ENCODE results near the gene CLRN3. TPM values are rescaled to one million over a fixed set of nuclear protein-coding genes. Genes with fewer than 3 reads are reported as not detected.

Gene CLRN3
- total RNA-seq, 1 donor from 2014 or later = not detected

DNA sequence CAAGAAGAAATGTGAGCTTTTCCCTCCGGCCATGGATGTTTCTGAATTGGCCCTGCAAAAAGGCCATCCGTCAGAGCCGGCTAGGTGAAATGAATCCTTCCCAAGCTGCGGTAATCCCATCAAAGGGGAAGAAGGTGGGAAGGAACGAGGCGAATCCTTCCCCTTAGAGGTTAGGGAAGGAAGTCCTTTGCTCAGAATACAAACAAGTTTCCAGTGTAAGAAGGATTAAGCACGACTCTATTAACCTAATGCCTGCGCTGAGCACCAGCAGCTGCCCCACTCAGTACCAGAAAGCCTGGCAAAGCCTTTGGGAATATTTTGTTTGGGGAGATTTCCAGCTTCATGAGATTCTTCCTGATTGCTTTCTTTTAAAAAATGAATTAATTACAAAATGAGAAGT lies 42.8 kb downstream of the CLRN3 start:
- no peak overlapping the region for H2AFZ ChIP-seq (ENCODE audit: low read depth, low read length)
- no peak overlapping the region for H3K27ac ChIP-seq (ENCODE audit: low read depth, low read length)
- peaks cover 46% of the 10 kb centered on the region for H3K27me3 Mint-ChIP-seq (ENCODE audit: low read depth, unreplicated experiment)
- no peaks in the 10 kb centered on the region for H4K20me1 ChIP-seq (ENCODE audit: insufficient read depth, low read length)
- no peak overlapping the region for H3K4me3 Mint-ChIP-seq (ENCODE audit: unreplicated experiment)
- no peak for FAIRE-seq
- no peaks in the 10 kb centered on the region for H3K79me2 ChIP-seq (ENCODE audit: insufficient read depth, low read length)
- H3K4me2 ChIP-seq (ENCODE audit: low read length) = no peak overlapping the region
- H3K36me3 Mint-ChIP-seq (ENCODE audit: low read depth, unreplicated experiment) = no peaks in the 10 kb centered on the region
- H3K9me3 ChIP-seq (ENCODE audit: insufficient read depth, low read depth, low read length) = no peaks in the 10 kb centered on the region
- H3K27me3 ChIP-seq (ENCODE audit: insufficient read depth, low read length) = peaks cover 4% of the 10 kb centered on the region
- no peaks in the 10 kb centered on the region for H3K4me1 ChIP-seq (ENCODE audit: insufficient read depth, low read length)
- H3K36me3 ChIP-seq (ENCODE audit: insufficient read depth, low read length) = no peaks in the 10 kb centered on the region
- H3K9ac ChIP-seq (ENCODE audit: low read length) = no peak overlapping the region
- H3K27ac Mint-ChIP-seq (ENCODE audit: unreplicated experiment) = no peak overlapping the region
- H3K4me3 ChIP-seq (ENCODE audit: insufficient read depth, low read depth, low read length) = no peak overlapping the region
- no peak for DNase-seq (ENCODE audit: low read depth)
- TF ChIP-seq EZH2 (IDR thresholded peaks at IDR 0.05; ENCODE audit: insufficient read depth, low read length) = no peak
- TF ChIP-seq, protein P1, sequence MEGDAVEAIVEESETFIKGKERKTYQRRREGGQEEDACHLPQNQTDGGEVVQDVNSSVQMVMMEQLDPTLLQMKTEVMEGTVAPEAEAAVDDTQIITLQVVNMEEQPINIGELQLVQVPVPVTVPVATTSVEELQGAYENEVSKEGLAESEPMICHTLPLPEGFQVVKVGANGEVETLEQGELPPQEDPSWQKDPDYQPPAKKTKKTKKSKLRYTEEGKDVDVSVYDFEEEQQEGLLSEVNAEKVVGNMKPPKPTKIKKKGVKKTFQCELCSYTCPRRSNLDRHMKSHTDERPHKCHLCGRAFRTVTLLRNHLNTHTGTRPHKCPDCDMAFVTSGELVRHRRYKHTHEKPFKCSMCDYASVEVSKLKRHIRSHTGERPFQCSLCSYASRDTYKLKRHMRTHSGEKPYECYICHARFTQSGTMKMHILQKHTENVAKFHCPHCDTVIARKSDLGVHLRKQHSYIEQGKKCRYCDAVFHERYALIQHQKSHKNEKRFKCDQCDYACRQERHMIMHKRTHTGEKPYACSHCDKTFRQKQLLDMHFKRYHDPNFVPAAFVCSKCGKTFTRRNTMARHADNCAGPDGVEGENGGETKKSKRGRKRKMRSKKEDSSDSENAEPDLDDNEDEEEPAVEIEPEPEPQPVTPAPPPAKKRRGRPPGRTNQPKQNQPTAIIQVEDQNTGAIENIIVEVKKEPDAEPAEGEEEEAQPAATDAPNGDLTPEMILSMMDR (IDR thresholded peaks at IDR 0.05; ENCODE audit: insufficient read depth, low read depth, low read length) = no peak
- peaks cover 2% of the 10 kb centered on the region for H3K9me3 Mint-ChIP-seq (ENCODE audit: unreplicated experiment)
- no peaks in the 10 kb centered on the region for H3K4me1 Mint-ChIP-seq (ENCODE audit: low read depth, unreplicated experiment)

DNA sequence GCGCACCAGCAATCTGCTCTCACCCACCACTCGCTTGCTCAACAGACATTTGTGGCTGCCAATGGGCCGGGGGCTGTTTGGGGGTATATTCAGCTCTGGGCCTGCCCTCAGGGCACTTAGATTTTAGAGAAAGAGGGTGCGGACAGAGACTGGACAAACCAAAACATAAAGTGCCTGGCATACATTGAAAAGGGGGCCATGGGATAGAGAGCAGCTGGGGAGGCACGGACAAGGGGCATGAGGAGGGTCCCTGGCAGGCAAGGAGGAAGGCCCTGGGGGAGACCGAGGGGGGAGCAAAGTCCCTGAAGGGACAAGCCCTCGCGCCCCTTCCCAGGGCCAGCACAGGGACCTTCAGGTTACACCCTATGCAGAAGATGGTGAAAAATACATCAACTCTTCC lies 43.5 kb downstream of the CLRN3 start:
- no peaks in the 10 kb centered on the region for H3K36me3 Mint-ChIP-seq (ENCODE audit: low read depth, unreplicated experiment)
- no peak for FAIRE-seq
- H3K9ac ChIP-seq (ENCODE audit: low read length) = no peak overlapping the region

DNA sequence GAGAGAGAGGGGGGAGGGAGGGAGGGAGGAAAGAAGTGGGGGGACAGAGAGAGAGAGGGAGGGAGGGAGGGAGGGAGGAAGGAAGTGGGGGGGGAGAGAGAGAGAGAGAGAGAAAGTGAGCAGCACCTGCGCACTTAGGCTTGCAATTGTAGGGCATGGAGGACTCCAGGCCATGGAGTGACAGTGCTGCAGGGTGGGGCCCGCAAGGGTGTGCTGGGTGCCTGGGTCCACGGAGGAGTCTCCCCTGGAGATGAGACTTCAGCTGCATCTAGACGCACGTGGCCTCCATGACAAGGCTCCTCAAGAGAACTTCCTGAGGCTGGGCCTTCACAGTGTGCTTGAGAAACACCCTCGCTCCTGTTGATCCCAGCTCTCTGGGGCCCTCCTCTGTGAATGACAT lies 44.5 kb downstream of the CLRN3 start:
- no peak for FAIRE-seq
- H3K9ac ChIP-seq (ENCODE audit: low read length) = no peak overlapping the region
- no peak for DNase-seq (ENCODE audit: low read depth)
- no peaks in the 10 kb centered on the region for H3K36me3 ChIP-seq (ENCODE audit: insufficient read depth, low read length)
- Mint-ChIP-seq H3K27ac (ENCODE audit: unreplicated experiment) (no peak overlapping the region), H3K4me3 (ENCODE audit: unreplicated experiment) (no peak overlapping the region), H3K36me3 (ENCODE audit: low read depth, unreplicated experiment) (no peaks in the 10 kb centered on the region), H3K4me1 (ENCODE audit: low read depth, unreplicated experiment) (no peaks in the 10 kb centered on the region), H3K9me3 (ENCODE audit: unreplicated experiment) (peaks cover 4% of the 10 kb centered on the region), H3K27me3 (ENCODE audit: low read depth, unreplicated experiment) (peaks cover 60% of the 10 kb centered on the region)
- no peaks in the 10 kb centered on the region for H4K20me1 ChIP-seq (ENCODE audit: insufficient read depth, low read length)
- no peaks in the 10 kb centered on the region for H3K79me2 ChIP-seq (ENCODE audit: insufficient read depth, low read length)
- TF ChIP-seq, protein P1 (IDR thresholded peaks at IDR 0.05; ENCODE audit: insufficient read depth, low read depth, low read length) = no peak
- TF ChIP-seq EZH2 (IDR thresholded peaks at IDR 0.05; ENCODE audit: insufficient read depth, low read length) = no peak
- no peak overlapping the region for H3K27ac ChIP-seq (ENCODE audit: low read depth, low read length)
- peaks cover 4% of the 10 kb centered on the region for H3K27me3 ChIP-seq (ENCODE audit: insufficient read depth, low read length)
- no peaks in the 10 kb centered on the region for H3K9me3 ChIP-seq (ENCODE audit: insufficient read depth, low read depth, low read length)
- no peak overlapping the region for H3K4me2 ChIP-seq (ENCODE audit: low read length)
- H2AFZ ChIP-seq (ENCODE audit: low read depth, low read length) = no peak overlapping the region
- H3K4me3 ChIP-seq (ENCODE audit: insufficient read depth, low read depth, low read length) = no peak overlapping the region
- no peaks in the 10 kb centered on the region for H3K4me1 ChIP-seq (ENCODE audit: insufficient read depth, low read length)

More for the DNA sequence above, 43.5 kb downstream of the CLRN3 start:
- TF ChIP-seq EZH2 (IDR thresholded peaks at IDR 0.05; ENCODE audit: insufficient read depth, low read length) = no peak
- TF ChIP-seq, protein P1 (IDR thresholded peaks at IDR 0.05; ENCODE audit: insufficient read depth, low read depth, low read length) = no peak
- H3K4me3 Mint-ChIP-seq (ENCODE audit: unreplicated experiment) = no peak overlapping the region
- Histone ChIP-seq H3K4me2 (ENCODE audit: low read length) (no peak overlapping the region), H3K9me3 (ENCODE audit: insufficient read depth, low read depth, low read length) (no peaks in the 10 kb centered on the region), H3K27me3 (ENCODE audit: insufficient read depth, low read length) (peaks cover 4% of the 10 kb centered on the region), H3K4me3 (ENCODE audit: insufficient read depth, low read depth, low read length) (no peak overlapping the region), H3K27ac (ENCODE audit: low read depth, low read length) (no peak overlapping the region), H3K79me2 (ENCODE audit: insufficient read depth, low read length) (no peaks in the 10 kb centered on the region), H4K20me1 (ENCODE audit: insufficient read depth, low read length) (no peaks in the 10 kb centered on the region), H3K36me3 (ENCODE audit: insufficient read depth, low read length) (no peaks in the 10 kb centered on the region), H3K4me1 (ENCODE audit: insufficient read depth, low read length) (no peaks in the 10 kb centered on the region), H2AFZ (ENCODE audit: low read depth, low read length) (no peak overlapping the region)
- peaks cover 4% of the 10 kb centered on the region for H3K9me3 Mint-ChIP-seq (ENCODE audit: unreplicated experiment)
- H3K27ac Mint-ChIP-seq (ENCODE audit: unreplicated experiment) = no peak overlapping the region
- no peak for DNase-seq (ENCODE audit: low read depth)
- peaks cover 51% of the 10 kb centered on the region for H3K27me3 Mint-ChIP-seq (ENCODE audit: low read depth, unreplicated experiment)
- H3K4me1 Mint-ChIP-seq (ENCODE audit: low read depth, unreplicated experiment) = no peaks in the 10 kb centered on the region

Measured in astrocyte (in vitro differentiated cells and primary cell).